Neuron (in vitro differentiated cells): ENCODE data around the gene NES.
A peak's percentile ranks its signal among the peaks of the same experiment; 100 is the strongest.

Experiments
- H2AFZ ChIP-seq: one replicate; pipeline ENCODE4 v1.6.1; 2013; ENCODE audit warnings: low read depth, mild to moderate bottlenecking, inconsistent platforms, low read length, moderate library complexity
- H3K27me3 ChIP-seq: one replicate; pipeline ENCODE4 v1.6.1; 2013; ENCODE audit warnings: low read length; ENCODE audit not compliant: insufficient read depth
- H3K36me3 ChIP-seq: one replicate; pipeline ENCODE4 v1.6.1; 2013; ENCODE audit warnings: low read length; ENCODE audit not compliant: insufficient read depth
- H3K4me1 ChIP-seq: one replicate; pipeline ENCODE4 v1.6.1; 2013; ENCODE audit warnings: low read length; ENCODE audit not compliant: insufficient read depth
- H3K4me3 ChIP-seq: 2 replicates; pipeline ENCODE4 v1.5.1; 2013; ENCODE audit warnings: mild to moderate bottlenecking, low read length, moderate library complexity
- H3K9me3 ChIP-seq: one replicate; pipeline ENCODE4 v1.6.1; 2013; ENCODE audit warnings: low read length

The NES gene

DNA sequence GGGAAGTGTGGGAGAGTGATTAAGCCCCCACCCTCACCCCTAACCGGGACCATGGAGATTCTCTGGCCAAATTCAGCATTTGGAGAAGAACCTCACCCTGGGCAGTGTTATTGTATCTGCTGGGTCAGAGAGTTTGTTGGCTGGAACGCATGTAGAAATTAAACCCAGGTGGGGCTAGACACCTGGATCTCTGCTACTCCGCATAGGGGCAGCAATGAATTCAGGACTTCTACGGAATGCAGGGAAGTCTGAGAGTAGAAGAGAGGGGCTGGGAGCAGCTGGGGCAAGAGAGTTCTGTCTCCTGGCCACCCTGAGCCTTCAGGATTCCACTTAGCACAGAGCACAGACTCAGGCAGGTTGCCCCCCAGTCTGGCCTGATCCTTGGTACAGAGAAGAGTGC lies 31.8 kb upstream of the NES start:
- Histone ChIP-seq H3K9me3 (no peaks in the 10 kb centered on the region), H3K36me3 (no peaks in the 10 kb centered on the region), H2AFZ (no peak overlapping the region), H3K4me3 (no peak overlapping the region), H3K27me3 (no peaks in the 10 kb centered on the region), H3K4me1 (peaks cover 65% of the 10 kb centered on the region)

DNA sequence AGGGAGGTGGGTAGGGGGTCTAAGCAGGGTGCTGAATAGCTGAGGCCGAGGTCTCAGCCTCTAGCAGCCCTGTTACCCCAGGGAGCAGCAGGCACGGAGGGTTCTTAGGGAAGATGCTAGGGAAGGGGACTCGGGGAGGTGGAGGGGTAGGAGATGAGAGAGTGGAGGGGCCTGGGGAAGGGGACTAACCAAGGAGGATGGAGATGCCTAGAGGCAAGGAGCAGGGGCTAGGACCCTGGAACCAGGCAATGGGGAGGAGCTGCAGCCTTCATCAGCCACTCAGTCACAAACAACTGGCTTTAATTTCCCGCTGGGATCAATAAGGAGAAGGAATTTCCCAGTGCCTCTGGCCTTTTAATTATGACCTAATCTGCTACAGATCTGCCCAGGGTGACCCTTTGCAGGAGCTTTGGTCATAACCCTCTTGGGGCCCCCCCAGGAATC lies 31.0 kb upstream of the NES start:
- H3K27me3 ChIP-seq, result no peaks in the 10 kb centered on the region
- no peak overlapping the region for H3K4me3 ChIP-seq
- H3K36me3 ChIP-seq, result no peaks in the 10 kb centered on the region
- H3K4me1 ChIP-seq, result peaks cover 72% of the 10 kb centered on the region
- H3K9me3 ChIP-seq, result no peaks in the 10 kb centered on the region
- no peak overlapping the region for H2AFZ ChIP-seq

GRCh38 chr1:156707417-156708217 lies 30.4 kb upstream of the NES start:
- Histone ChIP-seq H2AFZ (peak overlapping the region; percentile 60), H3K27me3 (no peaks in the 10 kb centered on the region), H3K36me3 (no peaks in the 10 kb centered on the region), H3K4me1 (peaks cover 72% of the 10 kb centered on the region), H3K4me3 (peak overlapping the region; percentile 42), H3K9me3 (no peaks in the 10 kb centered on the region)

DNA sequence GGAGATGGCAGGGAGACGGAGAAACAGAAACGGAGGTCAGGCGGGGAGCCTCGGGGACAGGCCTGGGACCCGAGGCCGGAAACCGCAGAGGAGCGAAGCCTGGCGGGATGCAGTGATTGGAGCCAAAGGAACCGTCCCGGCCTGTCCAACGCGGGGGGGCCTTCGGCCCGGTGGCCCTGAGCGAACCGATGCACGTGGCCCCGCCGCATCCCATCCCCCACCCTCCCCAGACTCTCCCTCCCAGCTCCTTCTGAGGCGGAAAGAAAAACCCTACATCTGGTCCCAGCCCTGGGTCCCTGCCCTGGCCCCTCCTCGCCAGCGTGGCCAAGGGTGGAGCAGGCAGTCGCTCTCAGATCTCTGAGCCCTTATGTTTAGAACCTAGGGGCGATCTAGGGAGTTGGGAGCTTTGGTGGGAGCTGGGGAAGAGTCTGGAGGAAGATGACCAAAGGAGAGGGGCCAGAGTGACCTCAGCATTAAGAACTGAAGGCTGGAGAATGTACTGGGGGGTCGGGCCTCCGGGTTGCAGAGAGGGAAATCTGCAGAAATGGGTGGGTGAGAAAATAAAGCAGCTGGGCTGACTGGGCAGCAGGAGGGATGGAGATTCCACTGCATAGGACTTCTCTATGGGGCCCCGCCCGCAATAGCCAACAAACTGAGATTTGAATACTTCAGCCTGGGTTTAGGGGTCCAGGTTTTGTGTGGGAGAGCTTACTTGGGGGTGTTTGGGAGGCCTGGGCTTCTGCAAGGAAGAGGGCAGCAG lies 29.6 kb upstream of the NES start:
- Histone ChIP-seq H3K36me3 (no peaks in the 10 kb centered on the region), H3K4me1 (peaks cover 72% of the 10 kb centered on the region), H2AFZ (peak overlapping the region; percentile 60), H3K4me3 (peak overlapping the region; percentile 42), H3K27me3 (no peaks in the 10 kb centered on the region), H3K9me3 (no peaks in the 10 kb centered on the region)

DNA sequence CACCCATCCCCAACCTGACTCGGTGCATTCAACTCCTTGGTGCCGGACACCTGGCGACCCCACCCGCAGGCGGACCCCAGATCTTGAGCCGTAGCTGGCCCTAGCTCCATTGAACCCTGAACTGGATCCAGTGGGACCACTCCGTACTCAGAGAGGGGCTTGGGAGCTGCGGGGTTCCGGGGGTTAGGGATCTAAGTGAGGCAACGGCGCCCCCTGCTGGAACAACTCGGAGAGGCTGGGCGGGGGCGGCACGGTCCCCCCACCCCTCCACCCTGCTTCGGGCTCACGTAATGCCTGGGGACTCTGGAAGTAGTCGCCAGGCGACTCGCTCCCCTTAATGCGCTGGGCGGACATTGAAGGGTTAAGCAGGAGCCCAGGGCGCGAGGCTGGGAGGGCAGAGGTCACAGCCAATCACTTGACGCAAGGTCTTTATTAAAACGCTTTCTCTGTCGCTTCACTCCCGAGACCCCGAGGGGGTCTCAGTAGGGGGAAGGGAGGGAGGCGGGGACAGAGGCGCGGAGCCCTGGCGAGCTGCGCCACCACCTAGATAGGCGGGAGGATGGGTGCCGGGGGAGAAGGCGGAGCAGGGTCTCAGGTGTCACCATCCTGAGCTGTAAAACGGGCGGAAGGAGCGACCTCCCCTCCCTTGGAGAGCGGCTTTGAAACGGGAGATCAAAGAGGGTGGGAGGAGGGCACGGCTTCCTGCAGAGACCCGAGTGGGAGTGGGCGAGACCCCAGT lies 28.9 kb upstream of the NES start:
- Histone ChIP-seq H3K27me3 (no peaks in the 10 kb centered on the region), H3K9me3 (no peaks in the 10 kb centered on the region), H3K4me1 (peaks cover 72% of the 10 kb centered on the region), H3K4me3 (peak overlapping the region; percentile 42), H3K36me3 (no peaks in the 10 kb centered on the region), H2AFZ (peak overlapping the region; percentile 60)

GRCh38 chr1:156705321-156705917 lies 28.2 kb upstream of the NES start, which contains the start of gene CRABP2:
CRABP2 (minus strand) TSS chr1:156705583; CDS start chr1:156705446, 137 bp downstream.
- Histone ChIP-seq H3K4me1 (peaks cover 67% of the 10 kb centered on the region), H3K4me3 (peak within 1 kb of the TSS; percentile 42), H3K27me3 (no peaks in the 10 kb centered on the region), H3K9me3 (no peaks in the 10 kb centered on the region), H3K36me3 (no peaks in the 10 kb centered on the region), H2AFZ (peak within 1 kb of the TSS; percentile 60)

DNA sequence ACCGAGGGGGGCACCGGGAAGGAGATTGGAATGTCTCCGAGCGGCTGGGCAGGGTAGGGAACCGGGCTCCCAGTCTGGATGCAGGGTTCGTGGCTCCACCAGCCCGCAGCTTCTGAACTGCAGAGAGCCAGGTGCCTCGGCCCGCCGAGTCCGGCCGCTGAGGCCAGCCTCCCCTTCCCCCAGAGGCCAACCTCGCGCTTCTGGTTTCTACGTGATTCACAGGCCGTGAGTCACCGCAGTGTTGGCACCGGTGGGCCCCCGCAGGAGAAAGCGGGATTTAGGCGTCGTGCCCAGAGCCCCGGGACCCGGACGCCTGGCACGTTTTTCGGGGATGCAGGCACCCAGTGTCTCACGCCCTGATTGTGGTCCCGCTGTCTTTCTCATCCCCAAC lies 27.7 kb upstream of the NES start:
- no peaks in the 10 kb centered on the region for H3K9me3 ChIP-seq
- no peaks in the 10 kb centered on the region for H3K27me3 ChIP-seq
- H3K4me1 ChIP-seq, result peaks cover 62% of the 10 kb centered on the region
- H3K36me3 ChIP-seq, result no peaks in the 10 kb centered on the region
- peak overlapping the region; percentile 42 for H3K4me3 ChIP-seq
- peak overlapping the region; percentile 60 for H2AFZ ChIP-seq

- Histone ChIP-seq H3K9me3 (no peaks in the 10 kb centered on the region), H3K27me3 (no peaks in the 10 kb centered on the region), H3K36me3 (no peaks in the 10 kb centered on the region), H3K4me1 (peaks cover 55% of the 10 kb centered on the region), H3K4me3 (peak overlapping the region; percentile 42), H2AFZ (no peak overlapping the region)
Observed at GRCh38 chr1:156704166-156704711, 27.0 kb upstream of the NES start.

DNA sequence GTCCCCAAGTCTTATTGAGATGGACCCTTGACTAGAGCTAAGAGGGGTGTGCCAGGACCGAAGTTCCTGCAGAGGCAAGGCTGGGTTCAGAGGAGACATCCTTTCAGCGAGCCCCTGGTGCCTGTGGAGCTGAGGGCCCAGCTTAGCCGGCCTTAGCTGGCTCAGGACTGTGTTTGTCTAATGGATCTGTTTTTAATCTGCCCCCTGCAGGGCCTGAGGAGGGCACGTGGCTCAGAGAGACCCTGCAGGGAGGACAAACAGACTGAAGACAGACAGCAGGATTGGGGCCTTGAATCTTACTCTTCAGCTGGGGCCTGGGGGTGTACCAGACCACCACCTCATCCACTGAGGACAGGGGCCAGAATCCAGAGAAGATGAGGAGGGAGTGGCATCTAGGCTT lies 26.5 kb upstream of the NES start:
- no peaks in the 10 kb centered on the region for H3K27me3 ChIP-seq
- H3K9me3 ChIP-seq, result no peaks in the 10 kb centered on the region
- peaks cover 50% of the 10 kb centered on the region for H3K4me1 ChIP-seq
- H3K4me3 ChIP-seq, result no peak overlapping the region
- H3K36me3 ChIP-seq, result peaks cover 4% of the 10 kb centered on the region
- no peak overlapping the region for H2AFZ ChIP-seq

GRCh38 chr1:156703336-156703735 lies 26.1 kb upstream of the NES start:
- Histone ChIP-seq H3K4me1 (peaks cover 46% of the 10 kb centered on the region), H3K4me3 (no peak overlapping the region), H3K27me3 (no peaks in the 10 kb centered on the region)

DNA sequence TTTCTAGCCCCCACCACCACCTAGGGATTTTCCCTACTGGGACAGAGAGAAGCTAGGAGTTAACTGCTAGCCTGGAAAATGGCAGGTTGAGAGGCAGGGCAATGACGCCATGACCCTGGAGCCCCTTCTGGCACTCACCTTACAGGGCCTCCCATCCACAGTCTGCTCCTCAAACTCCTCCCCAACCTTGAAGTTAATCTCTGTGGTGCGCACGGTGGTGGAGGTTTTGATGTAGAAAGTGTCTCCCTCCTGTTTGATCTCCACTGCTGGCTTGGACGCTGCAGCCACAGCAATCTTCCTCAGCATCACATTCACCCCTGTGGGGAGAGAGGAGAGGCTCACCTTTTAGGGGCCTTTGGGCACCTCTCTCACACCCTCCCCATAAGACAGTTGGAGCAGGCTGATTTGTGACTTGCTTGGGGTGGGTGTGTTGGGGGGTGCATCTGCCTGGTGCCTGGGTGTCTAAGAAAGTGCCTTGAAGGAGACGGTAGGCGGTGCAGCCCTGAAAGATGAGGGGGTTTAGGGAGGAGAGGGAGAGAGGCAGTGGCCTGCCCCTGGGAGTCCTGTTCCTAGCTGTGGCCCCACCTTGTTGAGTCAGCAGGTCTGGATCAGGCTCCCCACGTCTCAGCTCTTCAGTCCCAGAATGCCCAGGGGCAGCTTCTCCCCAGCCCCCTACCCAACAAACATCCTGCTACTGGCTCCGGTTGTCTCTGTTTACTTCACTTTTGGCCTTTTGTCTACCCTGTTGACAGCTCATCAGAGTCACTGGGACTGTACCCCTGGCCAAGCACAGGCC lies 23.7 kb upstream of the NES start:
- no peak overlapping the region for H3K4me3 ChIP-seq
- H3K9me3 ChIP-seq, result no peaks in the 10 kb centered on the region
- H3K27me3 ChIP-seq, result no peaks in the 10 kb centered on the region
- no peak overlapping the region for H2AFZ ChIP-seq
- H3K4me1 ChIP-seq, result peaks cover 23% of the 10 kb centered on the region
- peaks cover 4% of the 10 kb centered on the region for H3K36me3 ChIP-seq

More at GRCh38 chr1:156703336-156703735, 26.1 kb upstream of the NES start:
- H3K9me3 ChIP-seq, result no peaks in the 10 kb centered on the region
- H3K36me3 ChIP-seq, result peaks cover 4% of the 10 kb centered on the region
- no peak overlapping the region for H2AFZ ChIP-seq

- Histone ChIP-seq H2AFZ (no peak overlapping the region), H3K36me3 (peaks cover 4% of the 10 kb centered on the region), H3K4me3 (no peak overlapping the region), H3K4me1 (peaks cover 11% of the 10 kb centered on the region), H3K9me3 (no peaks in the 10 kb centered on the region), H3K27me3 (no peaks in the 10 kb centered on the region)
Observed at GRCh38 chr1:156698995-156699394, 21.8 kb upstream of the NES start.
